HG02943 (cell line): ENCODE measurements around the gene KCNN3.

ENCODE experiments used
- ATAC-seq: cut with Tn5 transposase; IDR thresholded peaks from one replicate; pipeline ENCODE4 v1.9.1; 2021; ENCODE audit warnings: mild to moderate bottlenecking, low read depth, moderate library complexity; ENCODE audit not compliant: unreplicated experiment

KCNN3 gene

DNA sequence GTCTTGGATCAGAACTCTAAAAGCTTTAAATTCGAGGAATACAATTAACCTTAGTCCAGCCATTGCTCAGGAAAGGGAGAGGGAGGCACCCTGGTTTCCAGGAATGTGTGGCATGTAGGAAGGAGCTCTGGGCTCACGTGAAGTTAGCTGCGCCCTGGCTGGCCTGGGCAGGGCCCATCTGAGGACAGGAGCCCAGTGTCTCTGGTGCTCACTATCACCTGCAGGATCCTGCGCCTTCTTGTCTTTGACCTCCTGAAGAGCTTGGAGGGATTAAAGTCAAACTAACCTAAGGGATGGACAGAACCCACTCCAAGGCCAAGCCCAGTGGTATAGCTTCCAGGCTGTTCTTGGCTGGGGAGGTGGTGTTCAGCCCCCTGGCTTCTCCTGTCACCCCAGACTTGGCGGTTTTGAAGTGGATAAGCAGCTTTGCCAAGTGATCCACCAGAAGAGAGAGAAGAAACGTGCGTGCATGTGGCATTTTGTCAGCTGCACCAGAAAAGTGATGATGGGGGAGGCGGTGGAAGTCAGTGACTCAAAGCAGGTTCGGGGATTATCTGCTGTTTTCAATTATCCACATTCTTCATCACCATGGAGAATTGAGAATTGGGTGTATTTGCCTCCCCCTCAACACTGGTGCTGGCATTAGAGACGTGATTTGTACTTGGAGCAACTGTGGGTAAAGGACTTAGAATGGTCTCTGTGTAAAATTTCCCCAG is 11.9 kb upstream of the KCNN3 start:
- no peak for ATAC-seq

DNA sequence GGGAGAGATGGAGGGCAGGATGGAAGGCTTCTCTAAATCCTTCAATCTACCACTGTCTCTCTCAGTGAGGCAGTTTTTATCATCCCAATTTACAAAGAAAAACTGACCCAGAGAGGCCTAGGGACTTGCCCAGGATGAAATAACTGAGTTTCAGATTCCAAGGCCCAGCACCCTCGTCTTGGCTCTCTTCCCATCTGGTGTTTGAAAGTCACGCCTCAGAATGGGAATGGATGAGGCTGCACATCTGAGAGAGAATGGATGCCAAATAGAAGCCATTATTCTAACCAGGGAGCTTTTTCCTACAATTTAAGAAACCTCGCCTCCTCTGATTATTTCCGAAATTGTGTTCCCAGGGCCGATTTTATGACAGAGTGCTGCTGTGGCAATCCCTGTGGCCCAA is 10.6 kb upstream of the KCNN3 start:
- no peak for ATAC-seq

DNA sequence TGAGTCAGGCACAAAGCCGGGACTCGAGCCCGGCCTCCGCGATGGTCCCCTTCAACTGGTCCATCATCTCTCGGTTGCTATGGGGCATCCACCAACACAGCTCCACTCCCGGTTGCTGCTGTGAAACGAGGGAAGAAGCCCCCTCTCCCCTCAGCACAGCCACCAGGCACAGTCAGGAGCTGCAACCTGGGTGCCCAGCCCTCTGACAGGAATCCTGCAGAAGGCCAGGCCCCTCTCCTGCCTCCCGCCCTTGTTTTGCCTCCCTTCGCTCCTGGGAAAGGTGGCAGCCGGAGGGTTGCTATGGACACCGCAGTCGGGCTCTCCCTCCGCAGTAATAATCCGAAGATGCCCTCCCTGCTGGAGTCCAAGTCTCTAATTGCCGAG is 8.9 kb upstream of the KCNN3 start:
- no peak for ATAC-seq

DNA sequence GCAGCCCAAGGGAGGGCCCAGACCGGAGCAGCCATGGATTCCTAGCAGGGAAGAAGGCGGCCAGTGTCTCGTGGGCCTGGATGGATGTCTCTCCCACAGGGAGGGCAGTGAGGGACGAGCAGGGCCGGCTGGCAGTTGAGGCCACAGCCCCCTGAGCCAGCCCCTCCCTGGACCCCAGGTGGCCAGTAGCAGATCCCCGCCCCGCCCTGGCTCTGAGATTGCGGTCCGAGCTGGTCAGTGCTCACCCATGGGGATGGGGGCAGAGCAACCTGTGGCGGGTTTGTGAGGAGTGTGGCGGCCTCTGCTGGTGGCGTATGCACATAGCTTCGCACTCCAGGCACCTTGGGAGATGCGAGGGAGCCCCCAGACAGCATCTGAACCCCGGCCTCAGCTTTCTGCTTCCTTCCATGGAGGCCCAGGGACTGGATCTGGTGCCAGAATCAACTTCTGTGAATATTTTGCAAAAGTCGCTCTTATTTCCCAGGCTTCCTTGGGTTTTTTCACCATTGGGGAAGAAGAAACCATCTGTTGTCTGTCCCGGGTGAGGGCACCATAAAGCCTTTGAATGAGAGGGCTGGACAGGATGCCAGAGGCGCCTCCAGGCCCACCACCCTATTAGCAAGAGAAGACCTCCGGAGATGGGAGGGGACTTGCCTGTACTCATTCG is 8.4 kb upstream of the KCNN3 start:
- ATAC-seq: no peak

DNA sequence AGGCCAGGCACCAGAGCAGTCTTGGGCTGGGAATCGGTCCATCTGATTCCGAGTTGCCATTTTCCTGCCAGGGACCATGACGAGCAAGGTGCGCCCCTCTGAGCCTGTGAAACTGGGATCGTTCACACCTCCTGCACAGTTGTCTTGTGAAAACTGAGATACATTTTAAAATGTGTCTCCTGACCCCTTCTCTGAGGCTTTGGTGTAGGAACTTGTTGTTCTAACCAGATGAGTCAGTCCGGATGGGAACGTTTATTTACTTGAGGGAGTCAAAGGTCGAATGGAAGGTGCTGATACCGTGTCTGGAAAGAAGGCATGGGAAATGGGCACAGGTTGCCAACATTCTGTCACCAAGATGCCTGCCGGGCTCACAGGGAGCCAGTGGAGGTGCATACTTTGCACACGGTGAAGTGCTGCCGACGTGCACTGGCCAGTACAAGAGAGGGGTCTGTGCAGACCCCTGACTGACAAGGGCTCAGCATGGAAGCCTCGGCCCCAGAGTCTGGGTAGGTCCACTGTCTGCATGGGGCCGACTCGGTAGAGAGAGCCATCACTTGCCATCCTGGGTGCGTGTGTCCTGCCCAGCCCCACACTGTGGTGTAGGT is 7.4 kb upstream of the KCNN3 start:
- ATAC-seq: no peak

DNA sequence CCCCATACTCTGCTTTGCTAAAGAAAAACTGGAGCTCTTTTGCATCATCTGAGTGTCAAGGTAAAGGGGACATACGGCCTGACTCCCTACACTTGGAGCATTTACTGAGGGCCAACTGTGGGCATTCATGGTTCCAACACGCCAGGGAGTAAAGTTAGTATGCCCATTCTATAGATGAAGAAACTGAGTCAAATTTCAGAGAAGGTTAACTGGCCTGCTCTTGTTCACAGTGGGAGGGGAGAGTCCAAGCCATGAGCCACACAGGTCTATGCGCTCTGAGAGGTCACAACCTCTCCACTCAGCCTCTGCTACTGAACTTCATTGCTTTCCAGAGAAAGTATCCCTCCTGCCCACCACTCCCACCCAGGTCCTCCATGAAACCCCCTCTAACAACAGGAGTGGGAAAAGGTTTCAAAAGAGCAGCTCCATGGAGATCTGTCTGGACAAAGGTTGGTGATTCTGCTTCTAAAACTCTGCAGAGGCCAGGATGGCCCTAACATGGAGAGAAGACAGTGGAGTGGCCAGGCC is 6.8 kb upstream of the KCNN3 start:
- no peak for ATAC-seq

DNA sequence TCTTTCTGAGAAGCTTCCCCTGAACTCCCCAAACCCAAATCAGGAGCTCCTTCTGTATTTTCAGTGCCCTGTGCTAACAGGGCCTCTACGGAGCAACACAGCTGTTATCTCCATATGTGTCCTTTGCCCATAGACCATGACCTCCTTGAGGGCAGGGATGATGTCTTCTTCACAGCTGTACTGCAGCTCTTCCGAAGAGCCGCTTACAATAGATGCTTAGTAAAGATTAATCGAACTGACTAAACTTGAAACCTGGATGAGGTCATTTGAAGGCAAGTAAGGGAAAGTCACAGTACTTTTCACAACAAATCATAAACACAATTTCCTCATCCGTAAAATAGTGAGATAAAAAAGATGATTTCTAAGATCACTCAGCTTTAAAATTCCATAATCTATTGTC is 4.4 kb upstream of the KCNN3 start:
- ATAC-seq: no peak

DNA sequence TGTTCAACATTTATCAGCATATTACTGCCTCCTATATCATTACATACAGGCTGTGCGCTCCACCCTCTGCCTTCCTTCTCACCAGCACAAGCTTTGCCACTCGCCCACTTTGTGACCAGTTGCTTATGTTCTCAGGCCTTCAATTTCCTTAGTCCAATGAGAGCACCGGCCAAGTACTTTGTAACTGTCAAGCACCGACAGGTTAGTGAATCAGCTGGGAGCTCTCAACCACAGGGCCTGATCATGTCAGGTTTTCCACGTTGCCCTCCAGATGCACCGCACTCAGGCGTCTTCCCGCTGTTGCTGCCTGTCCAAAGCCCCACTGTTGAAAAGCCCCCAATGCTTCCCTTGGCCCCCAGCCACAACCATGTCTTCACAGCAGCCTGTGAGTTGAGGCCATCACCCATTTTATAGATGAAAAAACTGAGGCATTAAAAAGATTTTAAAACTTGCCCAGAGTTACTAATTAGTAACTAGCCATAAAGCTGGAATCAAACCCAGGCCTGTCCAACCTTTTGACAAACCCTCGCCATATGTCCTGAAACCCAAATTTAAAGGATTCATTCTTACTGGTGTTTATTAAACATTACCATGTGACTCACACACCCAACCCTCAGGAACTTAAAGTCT is 3.4 kb upstream of the KCNN3 start:
- ATAC-seq: no peak

DNA sequence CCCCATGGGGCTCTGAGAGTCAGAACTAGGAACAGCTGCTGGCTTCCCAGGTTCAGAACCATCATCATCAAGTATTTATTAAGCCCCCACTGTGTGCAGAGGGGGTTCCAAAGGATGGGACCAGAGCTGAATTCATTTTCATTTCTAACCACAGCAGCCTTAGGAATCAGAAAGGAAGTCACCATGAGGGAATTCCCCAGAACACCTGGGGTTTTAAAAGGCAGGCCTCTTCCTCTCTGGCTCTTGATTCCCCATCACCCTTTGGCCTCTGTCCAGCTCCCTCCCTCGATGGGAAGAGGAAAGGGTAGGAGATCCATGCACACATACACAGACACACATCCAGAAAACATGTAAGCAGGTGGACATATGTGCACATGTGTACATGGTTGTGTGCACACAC is 1.3 kb upstream of the KCNN3 start:
- ATAC-seq: no peak

DNA sequence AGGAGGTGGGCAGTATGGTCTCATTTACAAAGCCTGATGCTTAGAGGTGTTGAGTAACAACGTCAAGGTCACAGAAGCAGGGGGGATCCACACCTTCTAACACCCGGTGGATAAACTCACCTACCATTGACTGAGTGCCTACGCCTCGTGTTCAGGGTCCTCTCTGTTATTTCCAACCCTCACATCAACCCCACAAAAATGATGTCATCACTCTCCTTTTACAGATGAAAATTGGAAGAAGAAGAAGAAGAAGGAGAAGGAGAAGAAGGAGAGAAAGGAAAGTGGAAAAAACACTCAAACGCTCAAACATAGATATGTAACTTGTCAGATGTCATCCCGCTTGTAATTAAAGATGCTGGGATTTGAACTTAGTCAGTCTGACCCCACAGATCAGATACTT is 653 bp upstream of the KCNN3 start:
- no peak for ATAC-seq

DNA sequence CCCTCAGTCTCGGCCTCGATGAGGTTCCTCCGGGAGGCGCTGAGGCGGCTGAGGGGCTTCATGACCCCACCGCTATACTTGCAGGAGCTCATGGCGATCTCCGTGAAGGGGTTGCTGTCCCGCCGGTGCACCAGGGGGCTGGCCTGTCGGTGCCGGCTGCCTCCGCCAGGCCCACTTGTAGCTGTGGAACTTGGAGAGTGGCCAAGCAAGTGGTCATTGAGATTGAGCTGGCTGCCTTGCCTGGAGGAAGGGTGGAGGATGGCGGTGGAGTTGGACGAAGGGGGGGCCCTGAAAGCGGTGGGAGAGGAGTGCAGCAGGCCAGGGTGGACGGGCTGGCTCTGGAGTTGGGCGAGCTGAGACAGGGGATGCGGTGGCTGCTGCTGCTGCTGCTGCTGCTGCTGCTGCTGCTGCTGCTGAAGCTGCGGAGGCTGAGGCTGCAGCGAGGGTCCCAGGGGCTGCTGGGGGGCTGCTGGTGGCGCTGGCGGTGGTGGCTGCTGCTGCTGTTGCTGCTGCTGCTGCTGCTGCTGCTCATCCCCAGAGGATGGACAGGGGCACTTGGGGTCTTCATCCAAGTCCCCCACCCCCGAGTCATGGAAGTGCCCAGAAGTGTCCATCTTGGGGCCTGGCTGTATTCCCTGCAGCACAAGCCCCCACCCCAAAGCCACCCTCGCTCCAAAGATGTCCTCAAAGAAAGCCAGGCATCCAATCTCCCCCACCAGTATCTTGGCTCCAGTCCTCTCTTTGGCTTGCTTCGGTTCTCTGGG is 548 bp downstream of the KCNN3 start:
- ATAC-seq: no peak

DNA sequence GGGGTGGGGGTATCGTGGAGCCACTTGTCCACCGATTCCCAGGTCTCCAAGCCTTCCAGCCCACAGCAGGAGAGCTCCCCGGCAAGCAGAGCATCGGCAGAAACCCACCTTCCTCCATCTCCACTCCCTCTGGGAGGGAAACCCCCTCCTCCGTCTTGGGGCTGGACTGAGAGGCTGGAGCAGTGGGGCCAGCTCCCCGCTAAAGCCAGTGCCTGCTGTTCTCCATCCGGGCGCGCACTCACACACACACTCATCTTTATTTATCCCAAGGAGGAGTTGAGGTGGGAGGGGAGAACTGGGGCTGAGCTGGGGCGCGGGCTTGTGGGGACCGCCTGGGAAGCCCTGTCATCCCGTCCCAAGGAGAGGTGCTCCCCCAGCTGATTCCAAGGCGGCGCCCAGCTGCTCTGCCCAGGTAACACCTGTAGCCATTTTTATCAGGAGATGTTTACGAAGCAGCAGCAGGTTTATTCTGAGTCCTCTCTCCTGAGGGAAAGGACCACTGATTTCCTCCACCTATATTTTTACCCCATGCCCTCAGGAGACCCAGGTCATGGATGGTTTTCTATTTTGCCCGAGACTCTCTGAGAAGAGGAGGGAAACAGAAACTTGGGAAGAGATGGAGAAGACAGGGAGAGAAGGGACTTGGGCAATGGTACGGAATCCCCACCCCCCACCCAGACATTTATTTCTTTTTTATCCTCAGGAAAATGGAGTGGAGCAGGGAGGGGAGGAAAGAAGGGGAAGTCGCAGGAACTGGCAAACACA is 2.1 kb downstream of the KCNN3 start:
- ATAC-seq: no peak

DNA sequence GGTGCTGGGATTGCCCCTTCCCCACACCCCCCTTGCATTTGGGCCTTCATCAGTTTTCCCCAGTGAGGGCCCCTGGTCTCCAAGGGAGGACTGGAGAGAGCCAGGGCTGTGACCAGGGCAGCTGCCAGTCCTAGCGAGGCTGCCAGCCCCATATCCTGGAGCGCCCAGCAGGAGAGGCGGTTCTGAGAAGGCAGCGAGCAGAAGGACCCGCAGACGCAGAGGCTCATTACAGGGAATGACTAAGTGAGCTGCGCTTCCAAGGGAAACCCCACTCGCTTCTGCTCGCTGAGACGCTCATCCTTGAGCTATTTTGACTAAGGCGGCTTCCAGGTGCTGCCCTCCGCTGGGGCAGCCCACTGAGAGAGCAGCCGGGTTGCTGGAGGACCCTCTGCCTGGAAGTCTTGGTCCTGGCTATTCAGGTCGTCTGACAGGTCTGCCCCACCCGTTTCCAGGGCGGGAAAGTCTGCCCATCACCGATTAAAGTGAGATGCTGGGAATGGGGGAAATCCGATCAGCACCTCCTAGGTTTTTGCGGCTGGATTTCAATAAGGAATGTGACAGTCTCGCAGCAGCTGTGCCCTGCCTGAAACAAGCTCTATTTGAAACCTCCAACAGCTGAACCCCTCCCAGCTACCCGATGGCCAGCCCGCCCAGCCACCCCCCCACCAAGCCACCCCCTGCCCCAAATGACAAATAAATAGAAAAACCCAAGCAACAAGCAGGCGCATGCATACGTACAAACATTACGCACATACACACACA is 2.8 kb downstream of the KCNN3 start:
- no peak for ATAC-seq

DNA sequence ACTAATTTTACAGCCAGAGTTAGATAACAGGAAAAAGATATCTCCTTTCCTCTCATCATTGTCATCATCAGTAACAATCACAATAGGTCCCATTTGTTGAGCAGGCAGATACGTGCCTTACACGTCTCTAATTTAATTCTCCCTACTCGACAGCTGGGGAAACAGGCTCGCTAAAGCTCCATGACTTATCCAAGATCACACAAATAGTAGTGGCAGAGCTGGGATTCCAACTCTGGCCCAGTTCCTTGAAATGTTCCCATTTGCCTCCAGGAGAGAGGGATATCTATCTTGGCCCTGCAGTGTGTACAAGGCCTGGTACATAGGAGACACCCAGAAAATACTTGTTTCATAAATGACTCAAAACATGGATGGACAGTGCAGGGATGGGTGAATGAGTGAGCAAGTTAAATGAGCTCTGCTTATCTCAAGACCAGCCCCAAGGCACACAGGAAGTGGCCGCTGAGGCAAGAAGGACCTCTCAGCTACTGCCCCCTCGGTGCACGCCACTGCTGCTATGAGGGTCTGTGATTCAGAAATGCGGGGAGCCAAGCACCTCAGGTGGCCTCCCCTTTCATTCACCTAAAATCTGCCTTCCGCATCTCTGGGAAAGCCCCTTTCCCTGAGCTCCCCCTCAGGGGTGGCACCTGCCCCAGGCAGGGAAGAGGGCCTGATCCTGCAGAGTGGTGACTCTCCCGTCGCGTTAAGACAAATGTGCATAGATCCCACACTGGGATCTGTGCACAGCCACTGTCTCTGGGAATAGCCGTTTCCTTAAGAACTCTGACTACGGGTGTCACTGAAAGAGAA is 3.6 kb downstream of the KCNN3 start:
- no peak for ATAC-seq

DNA sequence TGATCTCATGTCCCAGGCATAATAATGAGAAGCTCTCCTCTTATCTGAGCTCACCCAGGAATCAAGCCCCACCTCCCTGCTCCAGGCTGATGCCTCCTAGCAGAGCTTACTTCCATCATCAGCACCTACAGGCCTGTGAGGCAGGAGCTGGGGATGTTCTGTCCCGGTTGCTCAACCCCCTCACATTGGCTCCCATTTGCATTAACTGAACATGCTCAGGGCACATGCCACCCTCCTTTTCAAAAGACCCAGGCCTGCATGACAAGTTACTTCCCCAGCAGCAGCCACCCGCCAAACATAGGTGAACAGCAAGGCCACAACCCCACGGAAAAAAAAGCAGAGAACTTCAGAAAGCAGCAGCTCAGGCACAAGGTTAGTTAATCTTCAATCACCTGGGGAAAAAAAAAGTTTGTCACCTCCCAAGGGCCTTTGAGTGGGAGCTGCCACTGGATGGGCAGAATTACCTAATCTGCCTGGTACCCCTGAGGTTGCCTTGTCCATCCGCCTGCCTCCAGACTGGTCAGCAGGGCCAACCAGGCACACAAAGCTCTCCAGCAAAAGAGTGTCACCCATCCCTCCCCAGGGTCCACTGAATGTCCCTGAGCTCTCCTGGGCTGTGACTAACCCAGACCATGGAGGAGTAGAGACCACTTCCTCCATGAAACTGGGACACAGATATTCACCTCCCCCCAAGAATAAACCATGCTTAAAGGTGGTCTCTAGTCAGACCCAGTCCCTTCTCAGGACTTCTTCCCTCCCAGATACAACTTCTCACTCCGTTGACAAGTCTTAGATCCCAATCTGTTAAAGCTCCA is 4.4 kb downstream of the KCNN3 start:
- ATAC-seq: no peak

DNA sequence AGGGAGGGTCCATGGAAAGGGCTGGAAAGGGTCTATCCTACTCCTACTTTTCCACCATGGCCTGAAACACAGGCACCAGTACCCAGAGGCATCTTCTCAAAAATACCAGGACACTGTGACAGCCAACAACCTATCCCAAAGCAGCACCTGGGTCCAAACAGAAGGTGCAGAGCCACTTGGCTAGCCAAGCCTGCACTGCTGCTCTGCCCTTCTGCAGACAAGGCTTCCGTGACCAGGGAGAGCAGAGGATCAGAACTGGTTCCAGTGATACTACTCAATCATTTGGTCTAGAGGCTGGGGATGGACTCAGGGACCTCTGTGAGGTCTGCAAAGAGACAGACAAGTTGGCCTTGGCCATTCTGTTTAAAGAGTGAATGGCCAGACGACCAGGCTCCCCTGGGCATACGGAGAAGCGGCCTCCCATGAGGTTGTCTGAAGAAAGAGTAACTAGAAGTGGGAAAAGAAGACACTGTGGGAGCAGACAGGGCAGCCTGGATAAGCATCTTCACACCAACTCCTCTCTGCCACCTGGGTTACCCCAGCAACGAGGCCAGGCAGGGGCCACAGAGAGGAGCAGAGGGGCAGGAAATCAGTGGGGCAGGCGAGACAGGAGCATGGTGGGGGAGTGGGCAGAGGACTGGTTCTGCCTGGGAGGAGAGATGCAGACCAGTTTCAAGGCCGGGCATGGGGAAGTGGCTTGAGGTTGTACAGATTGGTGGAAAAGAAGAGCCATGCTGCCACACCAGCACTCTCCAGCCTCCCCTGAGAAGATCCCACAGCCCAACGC is 5.7 kb downstream of the KCNN3 start:
- ATAC-seq: no peak
